ENCODE measurements around the gene VWA5A. TPM values are rescaled to one million over a fixed set of nuclear protein-coding genes. Genes with fewer than 3 reads are reported as not detected.

Gene VWA5A
- total and polyA plus RNA-seq, 2 experiments from 2014 or later = 7.5 to 8.2 TPM

DNA sequence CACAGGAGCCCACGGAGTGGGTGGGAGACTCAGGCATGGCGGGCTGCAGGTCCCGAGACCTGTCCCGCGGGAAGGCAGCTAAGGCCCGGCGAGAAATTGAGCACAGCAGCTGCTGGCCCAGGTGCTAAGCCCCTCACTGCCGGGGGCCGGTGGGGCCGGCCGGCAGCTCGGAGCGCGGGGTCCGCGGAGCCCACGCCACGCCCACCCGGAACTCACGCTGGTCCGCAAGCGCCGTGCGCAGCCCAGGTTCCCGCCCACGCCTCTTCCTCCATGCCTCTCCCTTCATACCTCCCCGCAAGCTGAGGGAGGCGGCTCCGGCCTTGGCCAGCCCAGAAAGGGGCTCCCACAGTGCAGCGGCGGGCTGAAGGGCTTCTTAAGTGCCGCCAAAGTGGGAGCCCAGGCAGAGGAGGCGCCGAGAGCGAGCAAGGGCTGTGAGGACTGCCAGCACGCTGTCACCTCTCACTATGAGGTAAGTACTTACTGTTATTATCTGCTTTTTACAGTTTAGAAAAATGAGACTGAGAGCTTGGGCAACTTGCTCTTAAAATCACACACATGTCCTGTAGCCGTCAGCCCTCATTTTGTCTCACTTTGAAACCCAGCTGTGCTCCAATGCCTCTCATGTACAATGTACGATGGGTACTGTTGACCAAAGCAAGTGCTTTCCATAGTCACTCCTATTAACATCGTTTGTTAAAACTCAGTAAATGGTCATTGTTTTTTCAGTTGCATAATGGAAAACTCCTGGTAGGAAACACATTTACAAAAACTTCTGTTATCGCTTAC, 55.7 kb downstream of the VWA5A start:
- Histone ChIP-seq H3K4me2 (ENCODE audit: unreplicated experiment) (no peak overlapping the region), H3K9me2 (ENCODE audit: insufficient read depth) (no peaks in the 10 kb centered on the region), H3K4me1 (ENCODE audit: insufficient read depth) (no peaks in the 10 kb centered on the region), H3K79me2 (ENCODE audit: insufficient read depth) (no peaks in the 10 kb centered on the region), H2AFZ (no peak overlapping the region), H3K9ac (no peak overlapping the region), H3K27me3 (replicated peaks; ENCODE audit: insufficient read depth) (no peaks in the 10 kb centered on the region), H3K36me3 (ENCODE audit: low read depth) (no peaks in the 10 kb centered on the region), H3K9me3 (ENCODE audit: low read depth) (no peaks in the 10 kb centered on the region), H3K27ac (no peak overlapping the region), H4K20me1 (ENCODE audit: insufficient read depth) (no peaks in the 10 kb centered on the region), H3K4me3 (no peak overlapping the region), H3F3A (ENCODE audit: insufficient read depth) (no peaks in the 10 kb centered on the region)
- in situ Hi-C loops (cut with MboI) = no loop called here
- no peak for DNase-seq
- 79 to 82% methylated on average over 14 to 38 of the region's 40 CpGs for WGBS, 2 experiments (ENCODE audit: low coverage in 1 of 2, low lambda C conversion rate in 2 of 2, missing lambda C conversion rate in 2 of 2)
- TF ChIP-seq EZH2 (IDR thresholded peaks at IDR 0.05; ENCODE audit: insufficient read depth, poor library complexity, severe bottlenecking) = no peak
- no peak for TF ChIP-seq EZH2phosphoT487 (IDR thresholded peaks at IDR 0.05; ENCODE audit: insufficient read depth, low read depth)

DNA sequence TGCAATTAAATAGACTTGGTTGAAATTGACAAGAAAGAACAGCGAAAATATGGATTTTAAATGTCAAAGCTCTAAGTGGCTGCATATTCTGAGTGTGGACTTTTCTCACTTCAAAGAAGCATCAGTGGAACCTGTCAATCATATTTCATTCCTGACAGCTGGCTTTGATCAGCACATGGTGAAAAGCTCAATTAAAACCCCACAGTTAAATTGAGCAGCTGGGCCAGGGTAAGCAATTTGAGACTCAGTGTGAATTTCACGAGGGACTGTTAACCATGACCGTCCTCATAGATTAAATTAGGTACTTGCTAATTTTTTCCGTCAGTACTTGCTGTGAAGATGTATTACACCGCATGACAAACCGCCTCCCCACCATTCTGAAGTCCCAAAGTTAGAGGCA, 56.9 kb downstream of the VWA5A start:
- Histone ChIP-seq H3K4me1 (ENCODE audit: insufficient read depth) (no peaks in the 10 kb centered on the region), H3K79me2 (ENCODE audit: insufficient read depth) (no peaks in the 10 kb centered on the region), H4K20me1 (ENCODE audit: insufficient read depth) (no peaks in the 10 kb centered on the region), H3K9me3 (ENCODE audit: low read depth) (no peaks in the 10 kb centered on the region), H3K4me2 (ENCODE audit: unreplicated experiment) (no peak overlapping the region), H3K36me3 (ENCODE audit: low read depth) (no peaks in the 10 kb centered on the region), H3K4me3 (no peak overlapping the region), H3K27ac (no peak overlapping the region), H3K9ac (no peak overlapping the region), H3K27me3 (replicated peaks; ENCODE audit: insufficient read depth) (no peaks in the 10 kb centered on the region), H3K9me2 (ENCODE audit: insufficient read depth) (no peaks in the 10 kb centered on the region), H3F3A (ENCODE audit: insufficient read depth) (no peaks in the 10 kb centered on the region), H2AFZ (no peak overlapping the region)
- WGBS, 2 experiments (ENCODE audit: low coverage in 1 of 2, low lambda C conversion rate in 2 of 2, missing lambda C conversion rate in 2 of 2) = 69% methylated on average over 6 of the region's 6 CpGs
- TF ChIP-seq EZH2 (IDR thresholded peaks at IDR 0.05; ENCODE audit: insufficient read depth, poor library complexity, severe bottlenecking) (no peak), EZH2phosphoT487 (IDR thresholded peaks at IDR 0.05; ENCODE audit: insufficient read depth, low read depth) (no peak)
- no peak for DNase-seq
- in situ Hi-C loops (cut with MboI) = no loop called here

DNA sequence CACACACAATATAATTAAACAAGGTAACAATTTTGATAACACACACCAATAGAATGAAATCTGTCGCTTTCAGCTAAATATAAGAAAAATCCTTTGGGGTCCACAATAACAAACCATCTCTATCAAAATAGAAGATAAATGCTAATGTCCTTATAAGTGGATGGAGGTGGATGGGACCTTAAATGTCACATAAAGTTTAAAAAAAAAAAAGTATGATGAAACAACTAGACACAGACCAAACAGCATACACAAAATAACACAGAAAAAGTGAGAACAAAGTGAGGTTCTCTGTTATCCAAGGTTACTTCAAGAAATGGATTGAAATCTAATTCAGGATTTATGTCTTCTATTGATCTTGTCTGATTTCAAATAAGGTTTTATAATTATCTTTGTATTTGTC, 57.3 kb downstream of the VWA5A start:
- Histone ChIP-seq H3K9me3 (ENCODE audit: low read depth) (no peaks in the 10 kb centered on the region), H3F3A (ENCODE audit: insufficient read depth) (no peaks in the 10 kb centered on the region), H3K4me2 (ENCODE audit: unreplicated experiment) (no peak overlapping the region), H3K27me3 (replicated peaks; ENCODE audit: insufficient read depth) (no peaks in the 10 kb centered on the region), H3K79me2 (ENCODE audit: insufficient read depth) (no peaks in the 10 kb centered on the region), H4K20me1 (ENCODE audit: insufficient read depth) (no peaks in the 10 kb centered on the region), H3K36me3 (ENCODE audit: low read depth) (no peaks in the 10 kb centered on the region), H3K9ac (no peak overlapping the region), H3K4me3 (no peak overlapping the region), H2AFZ (no peak overlapping the region), H3K4me1 (ENCODE audit: insufficient read depth) (no peaks in the 10 kb centered on the region), H3K9me2 (ENCODE audit: insufficient read depth) (no peaks in the 10 kb centered on the region), H3K27ac (no peak overlapping the region)
- in situ Hi-C loops (cut with MboI) = no loop called here
- no peak for TF ChIP-seq EZH2 (IDR thresholded peaks at IDR 0.05; ENCODE audit: insufficient read depth, poor library complexity, severe bottlenecking)
- no peak for TF ChIP-seq EZH2phosphoT487 (IDR thresholded peaks at IDR 0.05; ENCODE audit: insufficient read depth, low read depth)
- WGBS, 2 experiments (ENCODE audit: low coverage in 1 of 2, low lambda C conversion rate in 2 of 2, missing lambda C conversion rate in 2 of 2) = 72 to 85% methylated on average over 1 of the region's 1 CpG
- no peak for DNase-seq

DNA sequence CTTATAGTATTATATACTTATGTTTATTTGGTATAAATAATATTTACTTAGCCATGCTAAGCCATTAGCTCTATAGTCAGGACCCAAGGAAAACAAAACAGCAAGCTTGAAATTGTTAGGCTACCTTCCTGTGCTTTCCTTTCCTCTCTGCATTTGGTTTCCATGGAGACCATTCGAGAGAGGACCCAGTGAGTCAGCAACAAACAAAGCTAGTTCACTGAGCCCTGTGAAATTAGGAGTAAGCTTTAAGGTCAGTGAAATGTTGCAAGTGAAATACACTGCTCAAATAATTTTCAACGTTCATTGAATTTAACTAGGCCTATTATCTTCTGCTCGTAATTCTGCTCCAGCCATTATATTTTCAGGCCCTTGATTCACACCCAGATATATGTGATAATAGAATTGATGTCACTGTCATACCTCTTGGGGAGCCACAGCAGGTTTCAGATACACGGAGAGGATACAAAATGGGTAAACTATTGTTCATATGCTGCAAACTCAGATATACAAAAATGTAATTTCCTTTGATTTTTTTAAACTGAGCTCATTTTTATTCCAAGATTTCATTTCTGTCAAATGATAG, 58.8 kb downstream of the VWA5A start:
- 11% methylated on average over 4 of the region's 4 CpGs for WGBS, 2 experiments (ENCODE audit: low coverage in 1 of 2, low lambda C conversion rate in 2 of 2, missing lambda C conversion rate in 2 of 2)
- no peak overlapping the region for H2AFZ ChIP-seq
- H3K9ac ChIP-seq = no peak overlapping the region
- no peaks in the 10 kb centered on the region for H3K9me3 ChIP-seq (ENCODE audit: low read depth)
- H3K4me2 ChIP-seq (ENCODE audit: unreplicated experiment) = no peak overlapping the region
- H3K36me3 ChIP-seq (ENCODE audit: low read depth) = no peaks in the 10 kb centered on the region
- H3K4me3 ChIP-seq = no peak overlapping the region
- no peaks in the 10 kb centered on the region for H3K79me2 ChIP-seq (ENCODE audit: insufficient read depth)
- no peak overlapping the region for H3K27ac ChIP-seq
- no peak for TF ChIP-seq EZH2 (IDR thresholded peaks at IDR 0.05; ENCODE audit: insufficient read depth, poor library complexity, severe bottlenecking)
- no peak for TF ChIP-seq EZH2phosphoT487 (IDR thresholded peaks at IDR 0.05; ENCODE audit: insufficient read depth, low read depth)
- in situ Hi-C loops (cut with MboI) = no loop called here
- no peaks in the 10 kb centered on the region for H3F3A ChIP-seq (ENCODE audit: insufficient read depth)
- H4K20me1 ChIP-seq (ENCODE audit: insufficient read depth) = no peaks in the 10 kb centered on the region
- H3K27me3 ChIP-seq (replicated peaks; ENCODE audit: insufficient read depth) = no peaks in the 10 kb centered on the region
- peak; percentile 77 for DNase-seq
- H3K4me1 ChIP-seq (ENCODE audit: insufficient read depth) = no peaks in the 10 kb centered on the region
- no peaks in the 10 kb centered on the region for H3K9me2 ChIP-seq (ENCODE audit: insufficient read depth)

Measured in GM23248 (cell line).